SK-N-DZ (cell line): ENCODE data around the gene LRBA.
"Not testable (repeated sequence)": the region's sequence is repeated elsewhere in the genome, so short reads cannot be mapped to it uniquely, and the experiment has no call there.

ENCODE experiments used
- DNase-seq: peaks from one replicate; pipeline ENCODE4 v3.0.0-alpha.2; 2015; ENCODE audit warnings: low spot score

The LRBA gene

GRCh38 chr4:150569998-150570535 lies 445.0 kb downstream of the LRBA start:
- DNase-seq, result no peak

DNA sequence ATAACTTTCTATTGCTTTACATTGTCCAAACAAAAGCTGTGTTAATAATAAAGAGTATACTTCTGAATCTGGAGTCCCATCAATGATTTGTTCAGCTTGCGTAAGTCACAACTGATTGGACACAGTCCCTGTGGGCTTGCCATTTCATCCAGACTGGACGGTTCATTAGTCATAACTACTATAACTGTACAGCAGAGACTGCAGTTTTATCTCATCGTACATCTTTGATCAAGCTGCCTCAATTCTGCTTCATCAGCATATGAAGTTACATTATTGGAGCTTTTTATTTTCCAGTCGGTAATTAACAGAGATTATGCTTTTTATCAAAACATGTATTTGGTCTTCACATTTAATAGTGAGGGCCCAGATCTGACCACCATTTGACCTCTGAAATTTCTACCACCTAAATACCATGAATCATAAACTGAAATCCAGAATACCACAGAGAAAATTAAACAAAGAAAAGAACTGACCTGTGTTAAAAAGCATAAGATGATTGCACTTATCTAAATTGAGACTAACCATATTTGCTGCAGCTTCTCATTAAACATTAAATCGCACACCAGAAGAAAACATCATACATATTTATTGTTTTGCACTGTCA lies 445.6 kb downstream of the LRBA start:
- DNase-seq, result no peak

- no peak for DNase-seq
Observed at GRCh38 chr4:150567070-150567469, 448.0 kb downstream of the LRBA start.

DNA sequence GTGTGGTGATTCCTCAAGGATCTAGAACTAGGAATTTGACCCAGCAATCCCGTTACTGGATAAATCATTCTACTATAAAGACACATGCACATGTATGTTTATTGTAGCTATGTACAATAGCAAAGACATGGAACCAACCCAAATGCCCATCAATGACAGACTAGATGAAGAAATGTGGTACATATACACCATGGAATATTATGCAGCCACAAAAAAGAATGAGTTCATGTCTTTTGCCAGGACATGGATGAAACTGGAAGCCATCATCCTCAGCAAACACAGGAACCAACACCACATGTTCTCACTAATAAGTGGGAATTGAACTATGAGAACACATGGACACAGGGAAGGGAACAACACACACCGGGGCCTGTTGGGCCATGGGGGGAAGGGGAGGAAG lies 450.1 kb downstream of the LRBA start:
- not testable (repeated sequence) for DNase-seq

- no peak for DNase-seq
Observed at GRCh38 chr4:150562751-150563150, 452.3 kb downstream of the LRBA start.

- no peak for DNase-seq
Observed at GRCh38 chr4:150562250-150562649, 452.8 kb downstream of the LRBA start.

DNA sequence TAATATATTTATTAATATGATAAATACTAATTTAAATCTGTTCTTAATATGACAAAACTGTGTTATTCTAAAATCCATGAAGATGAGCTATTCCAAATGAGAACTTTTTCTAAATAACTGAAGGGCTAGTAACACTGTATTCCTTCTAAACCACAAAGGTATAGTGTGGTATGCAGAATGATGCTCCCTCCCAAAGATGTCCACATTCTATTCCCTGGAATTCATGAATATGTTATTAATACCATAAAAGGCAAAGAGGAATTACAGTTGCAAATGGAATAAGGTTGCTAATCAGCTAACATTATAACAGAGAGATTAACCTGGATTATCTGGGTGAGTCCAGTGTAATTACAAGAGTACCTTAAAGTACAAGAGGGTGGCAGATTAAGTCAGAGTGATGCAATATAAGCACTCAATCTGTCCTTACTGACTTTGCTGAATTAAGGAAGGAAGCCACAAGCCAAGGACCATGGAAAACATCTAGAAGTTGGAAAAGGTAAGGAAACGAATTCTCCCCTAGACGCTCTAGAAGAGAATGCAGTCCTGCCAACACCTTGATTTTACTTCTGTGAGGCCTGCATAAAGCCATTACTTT lies 453.8 kb downstream of the LRBA start:
- no peak for DNase-seq

GRCh38 chr4:150557811-150558210 lies 457.3 kb downstream of the LRBA start:
- not testable (repeated sequence) for DNase-seq

GRCh38 chr4:150547154-150547838 lies 467.8 kb downstream of the LRBA start:
- no peak for DNase-seq

- no peak for DNase-seq
Observed at GRCh38 chr4:150546286-150546685, 468.8 kb downstream of the LRBA start.

DNA sequence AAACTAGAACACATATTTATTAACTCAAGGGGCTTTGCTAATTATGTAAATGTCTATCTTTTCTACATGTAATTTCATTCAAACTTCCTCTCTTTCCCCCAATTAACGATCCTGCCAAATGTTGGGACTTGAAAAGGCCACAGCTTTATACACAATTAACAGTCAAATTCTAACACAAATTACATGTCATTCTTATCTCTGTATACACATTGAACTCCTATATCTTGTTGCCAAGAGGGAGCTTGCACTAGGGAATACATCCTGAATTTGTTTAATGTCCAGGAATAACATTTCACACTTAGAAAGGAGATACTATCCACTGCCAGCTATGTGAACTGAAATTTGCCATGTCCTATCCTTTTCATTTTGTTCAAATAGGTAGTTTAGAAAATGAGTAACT lies 472.0 kb downstream of the LRBA start:
- DNase-seq, result no peak

DNA sequence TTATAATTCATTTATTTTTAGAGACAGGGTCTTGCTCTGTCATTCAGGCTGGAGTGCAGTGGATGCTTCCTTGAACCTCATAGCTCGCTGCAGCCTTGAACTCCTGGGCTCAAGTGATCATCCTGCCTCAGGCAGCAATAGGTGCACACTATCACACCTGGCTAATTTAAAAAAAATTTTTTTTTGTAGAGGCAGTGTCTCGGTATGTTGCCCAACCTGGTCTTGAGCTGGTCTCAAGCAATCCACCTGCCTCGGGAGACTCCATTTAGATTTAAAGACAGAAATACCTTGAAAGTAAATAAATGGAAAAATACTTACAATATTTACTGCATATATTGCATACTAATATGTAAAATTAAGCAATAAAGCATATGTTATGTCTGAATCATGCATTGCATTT lies 473.4 kb downstream of the LRBA start:
- DNase-seq, result no peak

DNA sequence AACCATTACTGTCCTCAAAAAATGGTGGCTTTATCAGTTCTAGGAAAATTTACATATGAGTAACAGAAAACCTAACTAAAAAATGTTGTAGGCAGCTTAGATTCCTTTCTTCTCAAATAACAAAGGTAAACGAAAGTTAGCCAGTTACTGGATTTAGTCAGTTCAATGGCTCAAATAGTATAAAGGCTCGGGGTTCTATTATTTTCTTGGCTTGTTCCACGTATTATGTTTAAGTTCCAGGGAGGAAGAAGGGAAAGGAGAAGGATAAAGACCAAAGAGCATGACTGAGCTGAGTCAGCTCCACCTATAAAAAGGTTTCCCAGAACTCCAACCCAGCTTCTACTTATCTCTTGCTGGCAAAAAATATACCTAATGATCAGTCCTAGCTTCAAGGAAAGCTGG lies 474.1 kb downstream of the LRBA start:
- no peak for DNase-seq

GRCh38 chr4:150540536-150540935 lies 474.5 kb downstream of the LRBA start:
- no peak for DNase-seq

GRCh38 chr4:150537911-150538310 lies 477.2 kb downstream of the LRBA start:
- not testable (repeated sequence) for DNase-seq

DNA sequence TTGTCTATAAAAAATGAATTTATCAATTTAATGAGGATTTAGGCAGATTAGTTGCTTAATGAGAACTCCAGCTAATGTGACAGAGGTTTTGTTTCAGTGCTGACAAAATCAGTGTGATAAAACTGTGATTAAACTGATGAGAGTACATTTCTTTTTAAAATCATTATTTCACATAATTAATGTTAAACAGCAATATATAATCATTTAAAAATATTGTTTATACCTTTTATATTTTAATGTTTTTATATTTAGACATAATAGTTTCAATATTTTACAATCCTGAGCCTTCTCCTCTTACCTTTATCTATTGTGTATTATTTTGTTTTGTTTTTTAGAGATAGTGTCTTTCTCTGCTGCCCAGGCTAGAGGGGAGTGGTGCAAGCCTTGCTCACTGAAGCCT lies 480.3 kb downstream of the LRBA start:
- DNase-seq, result no peak

DNA sequence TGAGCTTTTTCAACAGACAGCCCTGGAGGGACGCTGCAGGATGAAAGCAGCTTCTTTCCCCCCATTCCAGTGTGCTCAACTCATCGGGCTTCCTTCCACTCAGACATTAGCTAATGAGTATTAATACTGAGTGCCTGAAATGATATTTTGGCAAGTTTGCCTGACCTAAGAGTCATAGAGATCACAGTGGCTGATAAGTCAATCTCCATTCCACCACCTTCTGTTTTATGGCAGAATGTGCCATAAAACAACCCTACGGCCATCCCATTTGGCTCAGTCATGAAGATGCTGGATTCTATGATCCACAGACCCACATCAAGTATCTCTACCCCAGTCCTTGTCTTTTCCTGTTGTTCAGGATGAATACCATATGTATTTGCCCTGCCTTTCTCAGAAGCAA lies 481.4 kb downstream of the LRBA start:
- DNase-seq, result no peak

GRCh38 chr4:150525321-150525868 lies 489.7 kb downstream of the LRBA start:
- DNase-seq, result no peak

DNA sequence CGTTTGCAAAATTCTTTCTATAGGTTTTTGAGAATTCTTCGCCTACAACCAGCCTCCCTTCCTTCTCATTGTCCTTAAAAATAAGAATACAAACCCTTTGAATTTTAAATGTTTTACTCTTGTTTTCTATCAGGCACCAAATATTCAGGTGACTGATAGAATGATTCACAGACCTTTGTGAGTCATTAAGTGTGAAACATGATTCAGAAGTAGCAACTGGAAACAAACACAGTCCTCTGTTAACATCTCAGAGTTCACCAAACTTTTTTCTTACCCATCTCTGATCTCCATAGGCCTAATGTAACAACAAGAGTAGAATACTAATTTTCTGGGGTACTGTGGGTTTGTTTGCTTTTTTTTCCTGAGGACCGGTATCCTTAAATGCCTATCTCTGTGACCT lies 496.5 kb downstream of the LRBA start:
- DNase-seq, result no peak

- no peak for DNase-seq
Observed at GRCh38 chr4:150515135-150515534, 499.9 kb downstream of the LRBA start.

- DNase-seq, result no peak
Observed at GRCh38 chr4:150514709-150515108, 500.4 kb downstream of the LRBA start.

- no peak for DNase-seq
Observed at GRCh38 chr4:150510176-150510865, 504.8 kb downstream of the LRBA start.
